HFF-Myc (cell line): Measurements from ENCODE around the gene NOVA2.

Experiments used
- DNase-seq: peaks from one replicate; pipeline ENCODE4 v3.0.0-alpha.2; 2011; ENCODE audit warnings: low read depth; ENCODE audit errors: extremely low read depth
- H3K4me3 ChIP-seq: replicated peaks from 2 replicates; pipeline ENCODE4 v1.5.1; 2011; ENCODE audit warnings: low read depth, mild to moderate bottlenecking, control low read depth, low read length
- CTCF ChIP-seq: IDR thresholded peaks from 2 replicates; pipeline ENCODE4 v1.5.1; 2012; ENCODE audit warnings: mild to moderate bottlenecking, low read depth, low read length, control low read depth; ENCODE audit errors: missing control alignments

NOVA2 gene

GRCh38 chr19:46014941-46015686 lies 41.4 kb upstream of the NOVA2 start:
- H3K4me3 ChIP-seq = no peak overlapping the region
- DNase-seq = no peak

GRCh38 chr19:46014534-46014933 lies 40.9 kb upstream of the NOVA2 start:
- H3K4me3 ChIP-seq = no peak overlapping the region
- no peak for DNase-seq
- no peak for TF ChIP-seq CTCF

More at GRCh38 chr19:46014941-46015686, 41.4 kb upstream of the NOVA2 start:
- no peak for TF ChIP-seq CTCF

GRCh38 chr19:46009530-46010510 lies 36.2 kb upstream of the NOVA2 start:
- peak; percentile 48 for DNase-seq
- H3K4me3 ChIP-seq = no peak overlapping the region
- TF ChIP-seq CTCF = peak; percentile 88

- DNase-seq = no peak
- H3K4me3 ChIP-seq = no peak overlapping the region
- TF ChIP-seq CTCF = no peak
Observed at GRCh38 chr19:46006411-46006810, 32.7 kb upstream of the NOVA2 start.

GRCh38 chr19:46002678-46003275 lies 29.1 kb upstream of the NOVA2 start:
- no peak overlapping the region for H3K4me3 ChIP-seq
- TF ChIP-seq CTCF = no peak
- DNase-seq = no peak

GRCh38 chr19:46000491-46001246 lies 27.0 kb upstream of the NOVA2 start:
- no peak overlapping the region for H3K4me3 ChIP-seq
- no peak for TF ChIP-seq CTCF
- no peak for DNase-seq
